ENCODE data around the gene SLC7A5.
"Not testable (repeated sequence)": the region's sequence is repeated elsewhere in the genome, so short reads cannot be mapped to it uniquely, and the experiment has no call there.

Gene SLC7A5

GRCh38 chr16:87816507-87817100 is 52.7 kb downstream of the SLC7A5 start:
- no peaks in the 10 kb centered on the region for H3F3A ChIP-seq (ENCODE audit: insufficient read depth, low read length)
- TF ChIP-seq, protein P1, sequence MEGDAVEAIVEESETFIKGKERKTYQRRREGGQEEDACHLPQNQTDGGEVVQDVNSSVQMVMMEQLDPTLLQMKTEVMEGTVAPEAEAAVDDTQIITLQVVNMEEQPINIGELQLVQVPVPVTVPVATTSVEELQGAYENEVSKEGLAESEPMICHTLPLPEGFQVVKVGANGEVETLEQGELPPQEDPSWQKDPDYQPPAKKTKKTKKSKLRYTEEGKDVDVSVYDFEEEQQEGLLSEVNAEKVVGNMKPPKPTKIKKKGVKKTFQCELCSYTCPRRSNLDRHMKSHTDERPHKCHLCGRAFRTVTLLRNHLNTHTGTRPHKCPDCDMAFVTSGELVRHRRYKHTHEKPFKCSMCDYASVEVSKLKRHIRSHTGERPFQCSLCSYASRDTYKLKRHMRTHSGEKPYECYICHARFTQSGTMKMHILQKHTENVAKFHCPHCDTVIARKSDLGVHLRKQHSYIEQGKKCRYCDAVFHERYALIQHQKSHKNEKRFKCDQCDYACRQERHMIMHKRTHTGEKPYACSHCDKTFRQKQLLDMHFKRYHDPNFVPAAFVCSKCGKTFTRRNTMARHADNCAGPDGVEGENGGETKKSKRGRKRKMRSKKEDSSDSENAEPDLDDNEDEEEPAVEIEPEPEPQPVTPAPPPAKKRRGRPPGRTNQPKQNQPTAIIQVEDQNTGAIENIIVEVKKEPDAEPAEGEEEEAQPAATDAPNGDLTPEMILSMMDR (IDR thresholded peaks at IDR 0.05; ENCODE audit: low read length) = no peak
- no peak for TF ChIP-seq EZH2phosphoT487 (IDR thresholded peaks at IDR 0.05; ENCODE audit: low read length)
- TF ChIP-seq EZH2 (optimal IDR thresholded peaks at IDR 0.05; ENCODE audit: low read depth, low read length) = no peak
- no peak overlapping the region for H3K4me2 ChIP-seq (ENCODE audit: low read depth, low read length)
- no peak overlapping the region for H3K4me3 ChIP-seq (ENCODE audit: low read length)
- H3K9me2 ChIP-seq (replicated peaks; ENCODE audit: insufficient read depth, low read length) = no peaks in the 10 kb centered on the region
- no peaks in the 10 kb centered on the region for H3K36me3 ChIP-seq (replicated peaks; ENCODE audit: insufficient read depth, low read length)
- no peak overlapping the region for H2AFZ ChIP-seq (ENCODE audit: low read length)
- DNase-seq = no peak
- no peaks in the 10 kb centered on the region for H3K9me3 ChIP-seq (replicated peaks; ENCODE audit: insufficient read depth, low read length)
- H4K20me1 ChIP-seq (ENCODE audit: insufficient read depth, low read length) = no peaks in the 10 kb centered on the region
- H3K27ac ChIP-seq (ENCODE audit: low read length) = no peak overlapping the region
- H3K4me1 ChIP-seq (ENCODE audit: low read length) = no peaks in the 10 kb centered on the region
- no peaks in the 10 kb centered on the region for H3K79me2 ChIP-seq (ENCODE audit: low read length)
- H3K27me3 ChIP-seq (replicated peaks; ENCODE audit: insufficient read depth, low read length) = no peaks in the 10 kb centered on the region
- H3K9ac ChIP-seq (ENCODE audit: low read length) = no peak overlapping the region

DNA sequence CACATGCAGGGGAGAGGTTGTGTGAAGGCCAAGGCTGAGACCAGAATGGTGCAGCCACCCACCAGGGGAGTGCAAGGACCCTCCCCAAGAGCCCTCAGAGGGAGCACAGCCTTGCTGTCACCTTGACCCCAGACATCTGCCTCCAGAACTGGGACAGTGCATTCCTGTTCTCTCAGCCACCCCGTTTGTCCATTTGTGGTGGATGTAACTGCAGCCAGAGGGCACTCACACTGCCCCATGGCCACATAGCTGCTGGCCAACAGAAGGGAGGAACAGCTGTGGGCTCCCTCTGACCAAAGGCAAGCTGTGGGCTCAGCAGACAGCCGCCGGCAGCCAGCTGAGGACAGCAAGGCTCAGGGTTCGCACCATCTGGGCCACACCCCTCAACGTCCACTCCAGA is 53.7 kb downstream of the SLC7A5 start:
- no peak overlapping the region for H3K9ac ChIP-seq (ENCODE audit: low read length)
- H4K20me1 ChIP-seq (ENCODE audit: insufficient read depth, low read length) = no peaks in the 10 kb centered on the region
- no peaks in the 10 kb centered on the region for H3K9me2 ChIP-seq (replicated peaks; ENCODE audit: insufficient read depth, low read length)
- no peaks in the 10 kb centered on the region for H3K36me3 ChIP-seq (replicated peaks; ENCODE audit: insufficient read depth, low read length)
- H3F3A ChIP-seq (ENCODE audit: insufficient read depth, low read length) = no peaks in the 10 kb centered on the region
- no peak for DNase-seq
- no peaks in the 10 kb centered on the region for H3K9me3 ChIP-seq (replicated peaks; ENCODE audit: insufficient read depth, low read length)
- H3K79me2 ChIP-seq (ENCODE audit: low read length) = no peaks in the 10 kb centered on the region
- no peak overlapping the region for H2AFZ ChIP-seq (ENCODE audit: low read length)
- H3K4me2 ChIP-seq (ENCODE audit: low read depth, low read length) = no peak overlapping the region
- H3K27me3 ChIP-seq (replicated peaks; ENCODE audit: insufficient read depth, low read length) = no peaks in the 10 kb centered on the region
- peaks cover 5% of the 10 kb centered on the region; the same call in 1 of the 2 replicates for H3K4me1 ChIP-seq (ENCODE audit: low read length)
- H3K4me3 ChIP-seq (ENCODE audit: low read length) = no peak overlapping the region
- TF ChIP-seq EZH2 (optimal IDR thresholded peaks at IDR 0.05; ENCODE audit: low read depth, low read length) (no peak), EZH2phosphoT487 (IDR thresholded peaks at IDR 0.05; ENCODE audit: low read length) (no peak)
- TF ChIP-seq, protein P1 (IDR thresholded peaks at IDR 0.05; ENCODE audit: low read length) = no peak
- H3K27ac ChIP-seq (ENCODE audit: low read length) = no peak overlapping the region

- no peak overlapping the region for H3K4me2 ChIP-seq (ENCODE audit: low read depth, low read length)
- H2AFZ ChIP-seq (ENCODE audit: low read length) = no peak overlapping the region
- peaks cover 15% of the 10 kb centered on the region for H3K4me1 ChIP-seq (ENCODE audit: low read length)
- H3F3A ChIP-seq (ENCODE audit: insufficient read depth, low read length) = peaks cover 17% of the 10 kb centered on the region
- no peaks in the 10 kb centered on the region for H3K36me3 ChIP-seq (replicated peaks; ENCODE audit: insufficient read depth, low read length)
- no peaks in the 10 kb centered on the region for H4K20me1 ChIP-seq (ENCODE audit: insufficient read depth, low read length)
- TF ChIP-seq, protein P1 (IDR thresholded peaks at IDR 0.05; ENCODE audit: low read length) = no peak
- TF ChIP-seq EZH2 (optimal IDR thresholded peaks at IDR 0.05; ENCODE audit: low read depth, low read length) (no peak), EZH2phosphoT487 (IDR thresholded peaks at IDR 0.05; ENCODE audit: low read length) (no peak)
- no peak overlapping the region for H3K27ac ChIP-seq (ENCODE audit: low read length)
- H3K9me3 ChIP-seq (replicated peaks; ENCODE audit: insufficient read depth, low read length) = no peaks in the 10 kb centered on the region
- H3K9me2 ChIP-seq (replicated peaks; ENCODE audit: insufficient read depth, low read length) = no peaks in the 10 kb centered on the region
- H3K27me3 ChIP-seq (replicated peaks; ENCODE audit: insufficient read depth, low read length) = no peaks in the 10 kb centered on the region
- no peak for DNase-seq
- no peak overlapping the region for H3K9ac ChIP-seq (ENCODE audit: low read length)
- H3K4me3 ChIP-seq (ENCODE audit: low read length) = no peak overlapping the region
- no peaks in the 10 kb centered on the region for H3K79me2 ChIP-seq (ENCODE audit: low read length)
Observed at GRCh38 chr16:87812200-87812656, 57.1 kb downstream of the SLC7A5 start.

DNA sequence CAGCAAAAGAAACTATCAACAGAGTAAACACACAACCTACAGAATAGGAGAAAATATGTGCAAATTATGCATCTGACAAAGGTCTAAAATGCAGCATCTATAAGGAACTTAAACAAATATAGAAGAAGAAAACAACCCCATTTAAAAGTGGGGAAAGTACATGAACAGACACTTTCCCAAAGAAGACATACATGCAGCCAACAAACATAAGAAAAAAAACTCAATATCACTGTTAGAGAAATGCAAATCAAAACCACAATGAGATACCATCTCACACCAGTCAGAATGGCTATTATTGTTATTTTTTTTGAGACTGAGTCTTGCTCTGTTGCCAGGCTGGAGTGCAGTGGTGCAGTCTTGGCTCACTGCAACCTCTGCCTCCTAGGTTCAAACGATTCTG is 57.9 kb downstream of the SLC7A5 start:
- not testable (repeated sequence) for H3K9ac ChIP-seq (ENCODE audit: low read length); H3K27me3 ChIP-seq (replicated peaks; ENCODE audit: insufficient read depth, low read length); H3K27ac ChIP-seq (ENCODE audit: low read length); DNase-seq; H3K4me3 ChIP-seq (ENCODE audit: low read length); H3K4me2 ChIP-seq (ENCODE audit: low read depth, low read length); H2AFZ ChIP-seq (ENCODE audit: low read length); H3K9me2 ChIP-seq (replicated peaks; ENCODE audit: insufficient read depth, low read length); H3K9me3 ChIP-seq (replicated peaks; ENCODE audit: insufficient read depth, low read length); H3K36me3 ChIP-seq (replicated peaks; ENCODE audit: insufficient read depth, low read length); H3K79me2 ChIP-seq (ENCODE audit: low read length); H4K20me1 ChIP-seq (ENCODE audit: insufficient read depth, low read length)
- H3F3A ChIP-seq (ENCODE audit: insufficient read depth, low read length) = peaks cover 17% of the 10 kb centered on the region
- peaks cover 23% of the 10 kb centered on the region for H3K4me1 ChIP-seq (ENCODE audit: low read length)

Measured in MM.1S (cell line).